Body of pancreas (tissue), 4 donors: ENCODE data around the gene ZNG1F. TPM values are rescaled to one million over a fixed set of nuclear protein-coding genes. Genes with fewer than 3 reads are reported as not detected.
"Not testable (repeated sequence)": the region's sequence is repeated elsewhere in the genome, so short reads cannot be mapped to it uniquely, and the experiment has no call there.

Source experiments
- ATAC-seq: fragments of 150-250 bp; one replicate; pipeline ENCODE4 v1.9.1; 2016
- DNase-seq, 4 donors: peaks; one replicate each; pipeline ENCODE4 v3.0.0-alpha.2; 2019
- H3K27ac ChIP-seq, 4 donors: fragments of 200-600 bp; sonication (generic); 1 replicate in 3 of 4; 2 replicates in 1 of 4; pipeline versions ENCODE4 v1.5.1 to v1.6.1; 2016 to 2019; ENCODE audit warnings: mild to moderate bottlenecking in 1 of 4, mixed read lengths in 1 of 4, moderate library complexity in 1 of 4
- H3K27me3 ChIP-seq, 2 donors: fragments of 200-600 bp; sonication (generic); one replicate each; pipeline ENCODE4 v1.6.0; 2016; ENCODE audit warnings: mild to moderate bottlenecking in 1 of 2
- H3K36me3 ChIP-seq, 2 donors: fragments of 200-600 bp; sonication (generic); replicated peaks in 1 of 2; 2 replicates each; pipeline ENCODE4 v1.5.1; 2016; ENCODE audit warnings: low read depth in 2 of 2; ENCODE audit not compliant: insufficient read depth in 1 of 2
- H3K4me1 ChIP-seq: fragments of 200-600 bp; sonication (generic); one replicate; pipeline ENCODE4 v1.6.0; 2016
- H3K4me3 ChIP-seq, 2 donors: fragments of 200-600 bp; sonication (generic); 1 replicate in 1 of 2; 2 replicates in 1 of 2; pipeline ENCODE4 v1.5.1; 2016 to 2019
- H3K9me3 ChIP-seq, 3 donors: fragments of 200-600 bp; sonication (generic); 1 replicate in 2 of 3; 2 replicates in 1 of 3; pipeline ENCODE4 v1.5.1; 2016
- WGBS, 2 donors: methylation state at CpG; one replicate each; pipeline ENCODE4 v1.1.5; 2017; 5-methylcytosine and 5-hydroxymethylcytosine counted together
- intact Hi-C: fragments of 100-400 bp; cut with DNase I; formaldehyde crosslinking; loops from one replicate; pipeline ENCODE4 v1.15.1; 2023
- total RNA-seq, 2 donors: library from RNA; depleted of rRNA; stranded (reverse); fragments of >200 nt; gene quantifications; one replicate each; pipeline ENCODE4 v1.1.0, GENCODE V29; 2016

The ZNG1F gene
- total RNA-seq, 2 donors from 2014 or later, result 9.3 to 19.8 TPM

DNA sequence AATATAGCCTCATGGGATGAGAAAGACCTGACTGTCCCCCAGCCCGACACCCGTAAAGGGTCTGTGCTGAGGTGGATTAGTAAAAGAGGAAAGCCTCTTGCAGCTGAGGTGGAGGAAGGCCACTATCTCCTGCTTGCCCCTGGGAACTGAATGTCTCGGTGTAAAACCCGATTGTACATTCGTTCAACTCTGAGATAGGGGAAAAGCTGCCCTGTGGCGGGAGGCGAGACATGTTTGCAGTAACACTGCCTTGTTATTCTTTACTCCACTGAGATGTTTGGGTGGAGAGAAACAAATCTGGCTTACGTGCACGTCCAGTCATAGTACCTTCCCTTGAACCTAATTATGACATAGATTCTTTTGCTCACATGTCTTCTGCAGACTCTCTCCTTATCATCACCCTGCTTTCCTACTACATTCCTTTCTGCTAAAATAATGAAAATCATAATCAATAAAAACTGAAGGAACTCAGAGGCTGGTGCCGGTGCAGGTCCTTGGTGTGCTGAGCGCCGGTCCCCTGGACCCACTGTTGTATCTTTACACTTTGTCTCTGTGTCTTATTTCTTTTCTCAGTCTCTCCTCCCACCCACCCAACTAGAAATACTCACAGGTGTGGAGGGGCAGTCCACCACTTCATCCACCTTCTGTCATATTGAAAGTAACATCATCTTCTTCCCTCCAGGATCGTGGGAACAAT, 83.4 kb downstream of the ZNG1F start:
- H3K4me1 ChIP-seq, DNase-seq, H3K9me3 ChIP-seq, H3K27ac ChIP-seq, H3K27me3 ChIP-seq, intact Hi-C loops, H3K36me3 ChIP-seq, H3K4me3 ChIP-seq, ATAC-seq: not testable (repeated sequence)
- WGBS, 2 donors, result 26 to 41% methylated on average over 8 to 10 of the region's 13 CpGs

GRCh38 chr9:41104542-41104941, 84.6 kb downstream of the ZNG1F start:
- H3K4me1 ChIP-seq, H3K27ac ChIP-seq, ATAC-seq, DNase-seq, H3K9me3 ChIP-seq, H3K27me3 ChIP-seq, H3K36me3 ChIP-seq, intact Hi-C loops, H3K4me3 ChIP-seq: not testable (repeated sequence)
- WGBS, 2 donors, result 29 to 31% methylated on average over 2 to 7 of the region's 19 CpGs

DNA sequence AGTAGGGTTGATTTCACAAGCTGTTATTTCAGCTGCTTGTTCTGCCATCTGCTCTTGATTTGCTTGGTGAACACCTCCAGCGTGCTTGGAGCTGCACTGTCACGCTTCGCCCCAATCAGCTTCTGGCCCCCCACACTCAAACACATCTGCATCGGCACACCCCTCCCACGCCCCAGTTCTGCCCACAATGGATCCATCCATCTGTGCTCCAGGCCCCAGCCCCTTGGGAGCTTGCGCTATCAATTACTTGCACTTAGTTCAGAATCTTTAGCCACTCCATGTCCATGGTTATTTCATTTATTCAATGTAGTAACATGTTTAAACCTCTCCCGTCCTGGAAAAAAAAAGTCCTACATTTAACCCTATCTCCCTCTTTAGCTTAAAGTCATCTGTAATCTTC, 88.6 kb downstream of the ZNG1F start:
- not testable (repeated sequence) for H3K4me3 ChIP-seq

GRCh38 chr9:41098759-41099158, 90.4 kb downstream of the ZNG1F start:
- H3K27ac ChIP-seq, ATAC-seq, DNase-seq, intact Hi-C loops, H3K4me3 ChIP-seq, H3K36me3 ChIP-seq, H3K4me1 ChIP-seq, H3K9me3 ChIP-seq, H3K27me3 ChIP-seq: not testable (repeated sequence)
- 37 to 43% methylated on average over 4 of the region's 4 CpGs for WGBS, 2 donors

More for the DNA sequence above, 88.6 kb downstream of the ZNG1F start:
- 63 to 68% methylated on average over 7 of the region's 7 CpGs for WGBS, 2 donors
- H3K36me3 ChIP-seq, H3K27me3 ChIP-seq, intact Hi-C loops, DNase-seq, H3K9me3 ChIP-seq, H3K27ac ChIP-seq, ATAC-seq, H3K4me1 ChIP-seq: not testable (repeated sequence)

- H3K9me3 ChIP-seq, H3K4me3 ChIP-seq, DNase-seq, H3K27ac ChIP-seq, ATAC-seq, intact Hi-C loops, H3K4me1 ChIP-seq, H3K36me3 ChIP-seq, H3K27me3 ChIP-seq: not testable (repeated sequence)
- 31 to 61% methylated on average over 2 of the region's 2 CpGs for WGBS, 2 donors
These were observed 94.1 kb downstream of the ZNG1F start for GRCh38 chr9:41095060-41095459.

DNA sequence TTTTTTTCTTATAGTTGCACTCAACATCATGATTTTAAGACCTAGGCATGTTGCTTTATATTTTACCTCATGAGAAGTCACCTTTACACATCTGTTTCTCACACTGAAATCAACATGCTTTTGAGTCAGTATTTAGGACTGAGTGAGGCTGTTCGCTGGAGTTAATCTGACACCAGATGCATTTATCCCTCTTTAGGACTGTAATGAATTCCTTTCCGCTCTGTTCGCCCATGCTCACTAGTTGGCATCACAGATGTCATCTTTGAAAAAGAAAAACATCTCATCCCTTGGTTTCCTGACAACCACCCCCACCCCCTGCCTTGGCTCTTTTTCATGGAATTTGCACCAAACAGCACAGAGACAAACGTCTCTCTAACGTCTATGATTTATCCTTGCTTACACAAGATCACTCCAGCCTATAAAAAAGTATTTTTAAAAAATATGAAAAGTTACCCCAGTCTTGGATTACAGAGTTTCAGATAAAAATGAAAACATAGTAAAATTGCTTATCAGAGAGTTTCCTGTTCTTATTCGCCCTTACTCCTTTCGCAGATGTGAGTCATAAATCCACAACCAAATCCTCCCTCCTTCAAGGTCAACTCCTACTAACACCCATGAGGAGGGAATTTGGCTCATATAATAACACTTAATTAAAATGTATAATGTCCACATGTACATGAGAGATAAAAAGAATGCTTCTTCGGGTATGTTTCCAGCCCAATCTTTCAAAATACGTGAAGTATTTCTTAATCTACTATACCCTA, 94.9 kb downstream of the ZNG1F start:
- intact Hi-C loops, ATAC-seq, H3K27ac ChIP-seq, H3K4me1 ChIP-seq, H3K9me3 ChIP-seq, H3K36me3 ChIP-seq, H3K27me3 ChIP-seq, DNase-seq, H3K4me3 ChIP-seq: not testable (repeated sequence)
- 71 to 80% methylated on average over 3 of the region's 9 CpGs for WGBS, 2 donors

GRCh38 chr9:41090922-41091321, 98.2 kb downstream of the ZNG1F start:
- ATAC-seq, H3K27me3 ChIP-seq, H3K36me3 ChIP-seq, DNase-seq, intact Hi-C loops, H3K27ac ChIP-seq, H3K4me3 ChIP-seq, H3K4me1 ChIP-seq, H3K9me3 ChIP-seq: not testable (repeated sequence)

DNA sequence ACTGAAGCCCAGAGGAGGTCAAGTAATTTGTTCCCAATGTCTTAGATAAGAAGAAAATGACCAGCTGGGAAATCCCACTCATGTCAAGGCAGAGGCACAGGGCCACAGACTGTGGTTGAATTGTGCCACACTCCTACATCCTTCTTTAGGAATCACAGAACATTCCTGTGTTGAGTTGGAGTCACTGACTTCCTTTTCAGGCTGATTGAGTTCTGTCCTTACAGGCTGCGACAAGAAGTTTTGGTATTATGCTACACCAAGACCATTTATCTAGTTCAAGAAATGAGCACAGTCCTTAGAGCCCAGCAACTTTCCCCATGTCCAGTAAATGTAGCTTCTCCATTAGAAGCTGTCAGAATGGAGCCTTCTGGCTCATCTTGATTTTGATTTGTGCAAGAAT, 98.7 kb downstream of the ZNG1F start:
- H3K36me3 ChIP-seq, H3K4me3 ChIP-seq, H3K27ac ChIP-seq, DNase-seq, intact Hi-C loops, H3K9me3 ChIP-seq, H3K27me3 ChIP-seq, H3K4me1 ChIP-seq, ATAC-seq: not testable (repeated sequence)
- WGBS, 2 donors, result 35 to 46% methylated on average over 1 of the region's 1 CpG
